GM18870 (cell line): ENCODE results near the gene CDKN2AIPNL.
"Not testable (repeated sequence)": the region's sequence is repeated elsewhere in the genome, so short reads cannot be mapped to it uniquely, and the experiment has no call there.

Experiments
- ATAC-seq: cut with Tn5 transposase; IDR thresholded peaks from one replicate; pipeline ENCODE4 v1.9.1; 2021; ENCODE audit warnings: moderate library complexity; ENCODE audit not compliant: unreplicated experiment

The CDKN2AIPNL gene

GRCh38 chr5:134438721-134439123 is 27.0 kb upstream of the CDKN2AIPNL start:
- no peak for ATAC-seq

- no peak for ATAC-seq
These were observed 26.3 kb upstream of the CDKN2AIPNL start for GRCh38 chr5:134437847-134438581.

GRCh38 chr5:134437340-134437846 is 25.7 kb upstream of the CDKN2AIPNL start:
- peak; percentile 12 for ATAC-seq

GRCh38 chr5:134436523-134437339 is 25.1 kb upstream of the CDKN2AIPNL start:
- ATAC-seq, result peak; percentile 62

DNA sequence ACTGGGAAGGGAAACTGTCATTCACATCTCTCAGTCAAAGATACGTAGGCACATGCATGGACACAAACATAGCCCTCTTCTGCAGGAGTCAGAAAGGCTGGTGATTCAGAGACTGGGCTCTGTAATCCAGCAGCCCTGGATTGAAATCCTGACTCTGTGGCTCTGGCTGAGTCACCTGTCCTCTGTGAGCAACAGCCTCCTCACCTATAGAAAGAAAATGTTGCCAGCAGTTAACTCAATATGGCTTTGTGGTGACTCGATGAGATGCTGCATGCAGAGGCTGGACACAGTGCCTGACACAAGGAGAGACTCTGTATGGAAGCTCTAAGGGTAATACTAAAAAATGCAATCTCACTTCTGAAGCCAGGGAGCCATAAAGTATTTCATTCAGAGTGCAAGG is 23.9 kb upstream of the CDKN2AIPNL start:
- ATAC-seq, result no peak

DNA sequence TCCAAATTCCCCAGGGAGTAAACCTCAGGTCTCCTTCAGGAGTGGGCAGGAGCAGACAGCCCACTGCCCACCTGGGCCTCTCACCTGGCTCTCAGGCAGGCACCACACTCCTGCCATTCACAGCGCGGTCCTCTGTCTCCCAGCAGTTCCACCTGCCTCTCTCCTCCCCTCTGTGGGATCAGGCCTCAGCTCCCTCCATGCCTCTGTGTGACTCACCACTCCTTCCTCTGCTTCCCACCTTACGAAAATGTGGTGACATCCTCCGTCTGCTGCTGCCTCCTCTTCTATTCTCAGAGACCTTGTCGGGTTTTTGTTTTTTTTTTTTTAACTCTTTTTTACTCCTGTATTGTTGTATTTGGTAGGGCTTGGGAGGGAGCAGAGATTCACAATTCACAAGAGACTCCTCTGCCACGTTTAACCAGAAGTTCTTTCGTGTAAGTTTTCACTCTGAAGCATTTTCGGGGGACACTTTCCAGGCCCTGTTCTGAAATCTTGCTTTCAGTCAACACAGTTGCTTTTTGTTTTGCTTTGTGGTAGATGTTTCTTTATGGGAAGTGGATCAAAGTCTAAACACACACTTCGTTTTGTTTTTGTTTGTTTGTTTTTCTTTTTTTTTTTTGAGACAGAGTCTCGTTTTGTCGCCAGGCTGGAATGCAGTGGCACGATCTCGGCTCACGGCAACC is 21.1 kb upstream of the CDKN2AIPNL start:
- ATAC-seq, result no peak

GRCh38 chr5:134432174-134432573 is 20.5 kb upstream of the CDKN2AIPNL start:
- ATAC-seq, result no peak

DNA sequence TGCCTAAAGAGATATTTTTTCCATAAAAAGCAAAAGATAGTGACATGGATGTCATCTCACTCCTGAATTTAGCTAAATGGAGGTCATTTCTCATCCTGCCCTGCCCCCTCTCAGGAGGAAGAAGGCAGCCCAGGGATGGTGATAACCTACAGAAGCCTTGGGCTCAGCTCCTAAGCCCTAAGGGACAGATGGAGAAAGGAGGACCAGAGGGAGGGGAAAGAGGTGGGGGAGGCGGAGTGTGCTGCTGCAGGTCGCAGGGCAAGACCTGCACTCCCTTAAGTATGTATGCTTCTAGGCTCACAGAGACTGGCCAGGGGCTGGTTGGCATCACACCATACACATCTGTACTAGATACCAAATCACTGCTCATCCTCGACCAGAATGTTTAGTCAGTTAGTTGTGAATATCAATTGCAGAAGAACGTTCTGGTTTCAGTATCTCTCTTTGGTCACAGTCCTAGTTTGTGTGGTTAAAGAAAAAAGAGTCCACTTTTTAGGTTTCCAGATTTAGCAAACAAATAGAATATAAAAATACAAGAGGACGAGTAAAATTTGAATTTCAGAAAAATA is 18.4 kb upstream of the CDKN2AIPNL start:
- no peak for ATAC-seq

- ATAC-seq, result no peak
These were observed 15.9 kb upstream of the CDKN2AIPNL start for GRCh38 chr5:134427540-134428041.

GRCh38 chr5:134426361-134426760 is 14.7 kb upstream of the CDKN2AIPNL start:
- no peak for ATAC-seq

GRCh38 chr5:134423376-134423775 is 11.7 kb upstream of the CDKN2AIPNL start:
- ATAC-seq, result no peak

DNA sequence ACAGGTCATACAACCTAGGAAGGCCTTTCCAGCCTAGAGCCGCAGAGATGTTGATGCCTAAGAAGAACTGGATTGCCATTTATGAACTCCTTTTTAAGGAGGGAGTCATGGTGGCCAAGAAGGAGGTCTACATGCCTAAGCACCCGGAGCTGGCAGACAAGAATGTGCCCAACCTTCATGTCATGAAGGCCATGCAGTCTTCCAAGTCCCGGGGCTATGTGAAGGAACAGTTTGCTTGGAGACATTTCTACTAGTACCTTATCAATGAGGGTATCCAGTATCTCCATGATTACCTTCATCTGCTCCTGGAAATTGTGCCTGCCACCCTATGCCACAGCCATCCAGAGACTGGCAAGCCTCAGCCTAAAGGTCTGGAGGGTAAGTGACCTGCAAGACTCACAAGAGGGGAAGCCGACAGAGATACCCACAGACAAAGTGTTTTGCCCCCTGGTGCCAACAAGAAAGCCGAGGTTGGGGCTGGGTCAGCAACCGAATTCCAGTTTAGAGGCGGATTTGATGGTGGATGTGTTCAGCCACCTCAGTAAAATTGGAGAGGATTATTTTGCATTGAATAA is 11.2 kb upstream of the CDKN2AIPNL start:
- ATAC-seq, result no peak

GRCh38 chr5:134421038-134421437 is 9.4 kb upstream of the CDKN2AIPNL start:
- not testable (repeated sequence) for ATAC-seq

DNA sequence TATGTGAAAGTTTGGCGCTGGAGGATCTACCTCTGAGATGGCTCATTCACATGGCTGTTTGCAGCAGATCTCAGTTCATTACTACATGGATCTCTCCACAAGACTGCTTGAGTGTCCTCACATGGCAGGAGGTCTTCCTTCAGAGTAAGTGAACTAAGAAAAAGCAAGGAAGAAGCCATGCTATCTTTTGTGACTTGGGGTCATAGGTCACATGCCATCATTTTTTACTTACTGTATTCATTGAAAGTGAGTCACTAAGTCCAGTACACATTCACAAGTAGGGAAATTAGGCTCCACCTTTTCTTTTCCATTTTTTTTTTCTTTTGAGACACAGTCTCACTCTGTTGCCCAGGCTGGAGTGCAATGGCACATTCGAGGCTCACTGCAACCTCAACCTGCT is 8.7 kb upstream of the CDKN2AIPNL start:
- ATAC-seq, result no peak

DNA sequence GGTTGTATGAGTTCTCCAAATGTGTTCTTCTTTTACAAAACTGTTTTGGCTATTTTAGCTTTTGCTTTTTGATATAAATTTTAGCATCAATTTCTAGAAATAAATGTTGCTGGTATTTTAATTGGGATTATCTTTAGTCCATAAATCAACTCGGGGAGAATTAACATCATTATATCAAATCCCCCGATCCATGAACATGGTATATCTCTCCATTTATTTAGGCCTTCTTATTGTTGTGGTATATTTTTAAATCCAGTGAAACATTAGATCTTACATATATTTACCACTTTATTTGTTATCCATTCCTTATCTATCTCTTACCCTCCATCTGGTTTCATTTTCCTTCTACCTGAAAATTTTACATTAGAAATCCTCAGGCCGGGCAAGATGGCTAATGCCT is 7.3 kb upstream of the CDKN2AIPNL start:
- no peak for ATAC-seq

DNA sequence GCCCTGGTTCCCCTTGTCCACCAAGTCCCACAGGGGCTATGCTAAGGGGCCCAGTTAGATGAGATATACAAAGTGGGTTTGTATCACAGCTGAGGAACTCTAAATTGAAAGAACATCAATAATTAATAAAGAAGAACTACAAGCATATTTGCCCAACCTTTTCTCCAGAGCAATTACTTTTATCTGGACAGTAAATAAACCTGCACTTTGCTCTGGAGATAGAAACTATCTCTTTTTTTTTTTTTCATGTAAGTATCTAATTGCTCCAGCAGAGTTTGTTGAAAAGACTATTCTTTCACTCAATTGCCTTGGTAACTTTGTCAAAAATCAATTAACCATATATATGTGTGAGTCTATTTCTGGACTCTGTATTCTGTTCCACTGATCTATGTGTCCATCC is 6.0 kb upstream of the CDKN2AIPNL start:
- no peak for ATAC-seq

GRCh38 chr5:134413046-134413445 is 1.4 kb upstream of the CDKN2AIPNL start:
- ATAC-seq, result no peak

- no peak for ATAC-seq
These were observed 494 bp downstream of the CDKN2AIPNL start for GRCh38 chr5:134411228-134411545.

DNA sequence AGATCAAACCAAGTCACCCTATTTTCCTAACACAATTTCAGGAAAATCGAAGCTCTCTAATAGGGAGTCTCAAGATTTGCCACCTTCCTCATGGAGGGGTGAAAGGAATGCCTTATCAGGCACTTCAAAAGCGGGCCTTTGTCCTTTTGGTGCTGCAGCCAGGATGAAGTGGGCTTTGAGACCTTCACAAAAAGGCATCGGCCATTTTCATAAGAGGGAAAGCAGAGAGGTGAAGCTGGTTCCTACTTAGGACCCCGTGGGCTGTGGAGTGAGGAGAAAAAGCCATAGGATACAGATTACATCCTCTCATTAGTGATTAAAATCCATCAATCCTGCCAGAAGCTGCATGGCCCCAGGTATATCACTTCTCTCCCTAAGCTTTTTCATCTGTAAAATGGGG is 859 bp downstream of the CDKN2AIPNL start:
- no peak for ATAC-seq

GRCh38 chr5:134409321-134409720 is 2.4 kb downstream of the CDKN2AIPNL start:
- no peak for ATAC-seq

DNA sequence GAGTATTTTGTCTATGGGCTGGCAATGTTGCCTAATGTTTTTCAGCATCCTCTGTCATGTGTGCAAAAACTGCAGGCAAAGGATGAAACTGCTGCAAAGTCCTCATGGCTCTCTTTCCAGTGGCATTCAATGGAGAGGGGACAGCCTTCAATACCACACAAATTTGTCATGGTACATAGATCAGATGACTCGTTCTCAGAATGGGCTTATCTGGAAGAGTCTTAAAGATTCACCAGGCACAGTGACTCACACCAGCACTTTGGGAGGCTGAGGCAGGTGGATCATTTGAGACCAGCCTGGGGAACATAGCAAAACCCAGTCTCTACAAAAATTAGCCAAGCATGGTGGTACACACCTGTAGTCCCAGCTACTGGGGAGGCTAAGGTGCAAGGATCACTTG is 5.3 kb downstream of the CDKN2AIPNL start:
- no peak for ATAC-seq
